ENCODE data around the gene IL18R1.

The IL18R1 gene

GRCh38 chr2:102433973-102434654 is 78.5 kb downstream of the IL18R1 start:
- DNase-seq (ENCODE audit: low read depth, low spot score) = no peak

GRCh38 chr2:102434655-102435381 is 79.2 kb downstream of the IL18R1 start:
- no peak for DNase-seq (ENCODE audit: low read depth, low spot score)

- DNase-seq (ENCODE audit: low read depth, low spot score) = no peak
Measured at GRCh38 chr2:102435741-102436140, 80.1 kb downstream of the IL18R1 start.

GRCh38 chr2:102436323-102436722 is 80.7 kb downstream of the IL18R1 start:
- DNase-seq (ENCODE audit: low read depth, low spot score) = no peak

GRCh38 chr2:102437122-102437521 is 81.5 kb downstream of the IL18R1 start:
- no peak for DNase-seq (ENCODE audit: low read depth, low spot score)

- no peak for DNase-seq (ENCODE audit: low read depth, low spot score)
Measured at GRCh38 chr2:102438111-102438510, 82.5 kb downstream of the IL18R1 start.

GRCh38 chr2:102438578-102438977 is 83.0 kb downstream of the IL18R1 start:
- no peak for DNase-seq (ENCODE audit: low read depth, low spot score)

- no peak for DNase-seq (ENCODE audit: low read depth, low spot score)
Measured at GRCh38 chr2:102439065-102439695, 83.6 kb downstream of the IL18R1 start.

DNA sequence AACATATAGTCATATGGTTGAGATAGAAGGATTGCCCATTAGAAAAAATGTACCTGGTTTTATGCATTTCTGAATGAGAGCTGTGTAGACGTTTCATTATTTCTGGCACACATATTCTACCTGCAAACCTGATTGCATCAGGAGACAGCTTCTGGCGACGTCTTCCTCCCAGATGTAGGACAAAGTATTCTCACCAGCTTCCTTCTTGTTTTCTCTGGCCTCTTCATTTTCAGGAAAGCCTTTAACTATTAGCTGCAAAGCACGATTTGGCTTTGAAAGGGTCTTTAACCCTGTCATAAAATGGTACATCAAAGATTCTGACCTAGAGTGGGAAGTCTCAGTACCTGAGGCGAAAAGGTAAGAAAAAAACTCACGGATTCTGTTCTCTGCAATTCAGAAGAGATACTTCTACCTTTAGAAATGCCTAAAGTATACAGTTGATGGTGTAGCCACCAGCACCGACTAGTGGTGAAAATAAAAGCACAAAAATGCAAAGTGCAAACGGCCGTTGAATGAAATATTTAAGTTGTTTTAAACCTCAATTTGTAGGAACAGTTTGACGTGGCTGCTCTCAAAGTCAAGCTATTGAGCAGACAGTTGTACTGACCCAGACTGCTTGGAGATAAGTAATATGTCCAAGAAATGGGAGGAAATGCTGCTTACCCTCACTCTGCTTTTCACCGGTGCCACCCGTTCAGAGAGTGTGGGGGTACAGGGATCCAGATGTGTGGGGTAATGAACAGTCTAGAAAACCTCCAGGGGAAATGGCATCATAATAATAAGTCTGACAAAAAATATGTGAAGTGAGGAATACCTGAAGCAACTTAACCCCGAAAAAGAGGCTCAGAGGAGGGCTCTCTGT is 87.6 kb downstream of the IL18R1 start:
- peak; percentile 15 for DNase-seq (ENCODE audit: low read depth, low spot score)

DNA sequence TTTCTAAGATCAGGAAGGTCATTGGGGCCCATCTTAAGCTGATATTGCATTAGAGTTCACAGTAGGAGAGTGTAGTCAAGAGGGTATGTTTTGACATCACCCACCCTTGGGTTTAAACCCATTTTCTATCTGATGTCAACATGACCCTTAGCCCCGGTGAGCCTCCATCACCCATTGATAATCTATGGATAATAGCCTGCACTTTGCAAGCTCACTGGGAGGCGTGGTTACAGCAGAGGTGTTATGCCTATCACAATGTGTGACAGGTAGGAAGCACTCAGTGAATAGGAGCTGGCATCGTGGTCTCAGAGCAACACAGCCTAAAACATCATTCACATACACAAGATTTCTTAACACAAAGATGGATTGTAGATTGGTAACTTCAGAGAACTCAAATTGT is 88.6 kb downstream of the IL18R1 start:
- no peak for DNase-seq (ENCODE audit: low read depth, low spot score)

- DNase-seq (ENCODE audit: low read depth, low spot score) = no peak
Measured at GRCh38 chr2:102446936-102447335, 91.3 kb downstream of the IL18R1 start.

All from activated CD4-positive, CD25-positive, alpha-beta regulatory T cell treated with anti-CD3 and anti-CD28 coated beads, Interleukin-2, amount 50 U/mL, for 16 hours (primary cell).